ENCODE data around the gene DNAH10.

Gene DNAH10

DNA sequence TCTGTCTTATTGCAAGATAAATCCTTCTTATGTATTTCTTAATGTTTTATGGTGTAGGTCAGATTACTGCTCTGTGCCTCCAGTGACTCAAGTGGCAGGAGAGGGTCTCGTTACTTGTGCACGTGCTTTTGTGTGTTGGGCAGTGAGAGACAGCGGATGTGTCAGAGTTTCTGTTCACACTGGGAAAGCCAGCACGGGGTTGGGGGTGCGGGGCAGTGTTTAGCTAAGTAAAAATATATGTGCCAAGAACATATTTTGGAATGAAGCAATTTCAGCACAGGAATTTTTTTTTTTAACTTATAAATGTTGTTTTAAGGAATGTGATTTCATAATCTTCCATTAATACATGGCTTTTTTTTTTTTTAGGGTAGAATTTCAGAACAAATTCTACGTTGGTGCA lies 4.5 kb upstream of the DNAH10 start:
- peak overlapping the region; percentile 52 to 62 for H3K27ac ChIP-seq
- DNase-seq (ENCODE audit: low spot score) = peak; percentile 84
- no peak overlapping the region for H3K4me3 ChIP-seq
- TF ChIP-seq, protein P1, sequence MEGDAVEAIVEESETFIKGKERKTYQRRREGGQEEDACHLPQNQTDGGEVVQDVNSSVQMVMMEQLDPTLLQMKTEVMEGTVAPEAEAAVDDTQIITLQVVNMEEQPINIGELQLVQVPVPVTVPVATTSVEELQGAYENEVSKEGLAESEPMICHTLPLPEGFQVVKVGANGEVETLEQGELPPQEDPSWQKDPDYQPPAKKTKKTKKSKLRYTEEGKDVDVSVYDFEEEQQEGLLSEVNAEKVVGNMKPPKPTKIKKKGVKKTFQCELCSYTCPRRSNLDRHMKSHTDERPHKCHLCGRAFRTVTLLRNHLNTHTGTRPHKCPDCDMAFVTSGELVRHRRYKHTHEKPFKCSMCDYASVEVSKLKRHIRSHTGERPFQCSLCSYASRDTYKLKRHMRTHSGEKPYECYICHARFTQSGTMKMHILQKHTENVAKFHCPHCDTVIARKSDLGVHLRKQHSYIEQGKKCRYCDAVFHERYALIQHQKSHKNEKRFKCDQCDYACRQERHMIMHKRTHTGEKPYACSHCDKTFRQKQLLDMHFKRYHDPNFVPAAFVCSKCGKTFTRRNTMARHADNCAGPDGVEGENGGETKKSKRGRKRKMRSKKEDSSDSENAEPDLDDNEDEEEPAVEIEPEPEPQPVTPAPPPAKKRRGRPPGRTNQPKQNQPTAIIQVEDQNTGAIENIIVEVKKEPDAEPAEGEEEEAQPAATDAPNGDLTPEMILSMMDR (IDR thresholded peaks at IDR 0.05) = no peak

DNA sequence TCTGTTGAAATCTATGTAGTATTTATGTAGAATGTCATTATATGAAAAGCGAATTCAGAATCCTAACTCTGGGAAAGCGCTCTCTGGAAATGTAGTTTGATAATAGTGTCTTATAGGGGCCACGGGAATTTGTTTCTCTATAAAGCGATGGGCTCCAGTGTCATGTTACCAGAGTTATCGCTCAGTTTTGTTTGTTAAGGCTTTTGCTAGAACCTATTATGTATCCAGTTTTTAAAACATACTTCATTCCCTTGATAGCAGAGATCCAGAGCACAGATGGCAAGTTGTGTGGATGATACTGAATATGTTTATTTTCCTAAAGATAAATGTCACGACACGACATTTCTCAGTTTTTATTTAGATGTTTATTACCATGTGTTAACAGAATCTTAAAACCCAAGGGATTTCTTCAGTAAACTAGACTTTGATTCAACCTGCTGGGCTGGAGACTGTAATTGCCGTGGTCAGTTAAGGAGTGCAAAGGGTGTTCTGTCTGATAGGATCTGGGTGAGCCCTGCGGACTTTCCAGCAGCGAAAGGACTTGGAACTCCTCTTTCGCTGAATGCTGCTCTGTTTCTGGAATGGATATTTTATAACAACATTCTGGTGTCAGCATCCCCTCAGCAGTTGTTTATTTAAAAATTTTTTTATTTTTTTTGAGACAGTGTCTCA lies 1.7 kb upstream of the DNAH10 start:
- H3K4me3 ChIP-seq = no peak overlapping the region
- no peak overlapping the region for H3K27ac ChIP-seq
- TF ChIP-seq, protein P1 (IDR thresholded peaks at IDR 0.05) = no peak
- DNase-seq (ENCODE audit: low spot score) = no peak

DNA sequence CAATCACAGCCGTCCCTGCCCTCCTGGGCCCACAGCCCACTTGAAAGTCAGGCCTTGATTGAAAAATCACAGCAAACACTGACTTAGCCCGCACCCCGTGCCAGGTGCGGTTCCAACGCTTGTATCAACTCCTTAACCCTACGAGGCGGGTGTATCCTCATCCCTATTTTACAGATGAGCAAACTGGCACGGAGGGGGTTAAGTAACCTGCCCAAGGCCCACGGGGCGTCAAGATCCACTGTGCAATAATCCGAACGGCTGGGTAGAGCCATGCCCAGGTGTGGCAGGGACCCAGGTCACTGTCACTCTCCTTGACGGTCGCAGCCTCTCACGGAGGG lies 583 bp downstream of the DNAH10 start:
- no peak for DNase-seq (ENCODE audit: low spot score)
- Histone ChIP-seq H3K4me3 (peak overlapping the region; percentile 67), H3K27ac (no peak overlapping the region)
- TF ChIP-seq, protein P1 (IDR thresholded peaks at IDR 0.05) = no peak

DNA sequence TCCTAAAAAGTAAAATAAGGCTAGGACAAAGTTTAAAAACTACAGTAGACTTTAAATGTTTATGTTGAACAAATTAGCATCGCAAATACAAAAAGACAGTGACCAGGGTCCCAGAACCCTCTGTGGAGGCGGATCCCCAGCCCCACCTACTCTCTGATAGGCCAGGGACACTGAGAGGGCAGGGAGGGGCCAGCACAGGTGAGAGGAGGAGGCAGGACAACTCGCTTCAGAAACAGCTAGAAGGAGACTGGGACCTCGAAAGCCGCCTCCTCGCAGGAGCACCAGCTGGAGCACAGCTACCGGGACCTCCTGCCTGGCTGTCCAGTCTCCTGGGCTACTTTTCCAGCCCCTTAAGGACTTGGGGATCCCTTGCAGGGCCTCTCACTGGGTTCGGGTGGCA lies 992 bp downstream of the DNAH10 start:
- H3K4me3 ChIP-seq = no peak overlapping the region
- DNase-seq (ENCODE audit: low spot score) = no peak
- TF ChIP-seq, protein P1 (IDR thresholded peaks at IDR 0.05) = no peak
- H3K27ac ChIP-seq = no peak overlapping the region

DNA sequence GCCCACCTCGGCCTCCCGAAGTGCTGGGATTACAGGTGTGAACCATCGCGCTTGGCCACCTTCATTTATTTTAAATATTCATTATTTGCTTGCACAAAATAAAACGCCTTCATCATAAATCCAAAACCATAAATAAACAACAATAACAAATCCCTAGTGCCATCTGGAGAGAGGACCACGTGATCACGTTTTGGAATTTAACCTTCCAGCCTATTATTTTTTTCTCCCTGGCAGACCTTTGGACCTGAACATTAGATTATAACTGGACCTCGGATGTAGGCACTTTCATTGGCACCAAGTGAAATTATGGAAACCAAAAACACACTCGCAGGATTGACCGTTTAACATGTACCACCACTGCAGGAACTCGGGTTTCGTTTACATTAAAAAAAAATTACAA lies 2.0 kb downstream of the DNAH10 start:
- H3K4me3 ChIP-seq = no peak overlapping the region
- no peak overlapping the region for H3K27ac ChIP-seq
- DNase-seq (ENCODE audit: low spot score) = no peak
- TF ChIP-seq, protein P1 (IDR thresholded peaks at IDR 0.05) = no peak

DNA sequence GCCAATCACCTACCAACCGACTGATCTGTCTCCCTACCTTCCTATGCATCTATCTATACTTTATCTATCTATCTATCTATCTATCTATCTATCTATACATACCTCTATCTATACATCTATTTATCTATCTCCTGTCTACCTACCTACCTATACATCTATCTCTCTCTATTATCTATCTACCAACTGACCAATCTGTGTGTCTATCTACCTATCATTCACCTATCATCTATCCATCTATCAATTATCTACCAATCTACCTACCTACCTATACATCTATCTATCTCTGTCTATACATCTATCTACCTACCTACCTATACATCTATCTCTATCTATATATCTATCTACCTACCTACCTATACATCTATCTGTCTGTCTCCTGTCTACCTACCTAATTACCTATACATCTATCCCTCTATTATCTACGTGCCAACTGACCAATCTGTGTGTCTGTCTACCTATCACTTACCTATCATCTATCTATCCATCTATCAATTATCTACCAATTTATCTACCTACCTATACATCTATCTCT lies 3.5 kb downstream of the DNAH10 start:
- Histone ChIP-seq H3K27ac (no peak overlapping the region), H3K4me3 (no peak overlapping the region)
- TF ChIP-seq, protein P1 (IDR thresholded peaks at IDR 0.05) = no peak
- no peak for DNase-seq (ENCODE audit: low spot score)

DNA sequence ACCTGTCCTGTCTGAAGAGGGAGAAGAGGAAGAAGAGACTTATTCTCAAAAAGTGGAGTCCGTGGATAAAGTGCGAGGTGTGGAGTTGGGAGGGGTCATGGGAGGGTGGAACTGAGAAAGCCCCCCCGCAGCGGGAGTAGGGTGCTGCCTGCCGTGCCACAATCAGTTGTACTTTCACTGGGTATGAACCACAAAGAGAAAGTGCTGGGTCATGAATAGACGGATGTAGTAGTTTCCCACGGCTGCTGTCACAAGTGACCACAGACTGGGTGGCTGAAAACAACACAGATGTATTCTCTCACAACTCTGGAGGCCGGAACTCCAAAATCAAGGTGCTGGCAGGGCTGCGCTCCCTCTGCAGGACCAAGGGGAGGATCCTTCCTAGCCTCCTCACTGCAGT lies 5.5 kb downstream of the DNAH10 start:
- no peak for DNase-seq (ENCODE audit: low spot score)
- TF ChIP-seq, protein P1 (IDR thresholded peaks at IDR 0.05) = no peak
- no peak overlapping the region for H3K27ac ChIP-seq
- H3K4me3 ChIP-seq = no peak overlapping the region
